Endothelial cell of umbilical vein (primary cell): ENCODE results near the gene PBX3. TPM values are rescaled to one million over a fixed set of nuclear protein-coding genes. Genes with fewer than 3 reads are reported as not detected.

Source experiments
- BruUV-seq: library from RNA; stranded (reverse); fragments of 400-500 nt; replicated peaks from 2 replicates; lab custom pipeline; 2021; lab: Mats Ljungman, UMichigan
- CTCF ChIA-PET: fragments of 300-600, 350-600 bp; sonication (Branson Sonifier 250); formaldehyde crosslinking; loops from one replicate; lab custom pipeline; 2021; ENCODE audit warnings: antibody characterized with exemption, inconsistent platforms; lab: Charles Lee
- POLR2A ChIA-PET: fragments of 300-600, 350-600 bp; sonication (Branson Sonifier 250); formaldehyde crosslinking; loops from one replicate; lab custom pipeline; 2021; ENCODE audit warnings: antibody characterized with exemption, inconsistent platforms; lab: Charles Lee
- DNase-seq: peaks from one replicate; pipeline ENCODE4 v3.0.0-alpha.2; 2011; ENCODE audit warnings: low read depth, low spot score
- FAIRE-seq: peaks from 2 replicates; lab custom pipeline; 2011; peaks lifted over from hg19 to GRCh38; lab: Jason Lieb, UNC
- H2AFZ ChIP-seq: 2 replicates; pipeline ENCODE4 v1.6.0; 2012; ENCODE audit warnings: low read depth, low read length, control low read depth, inconsistent platforms
- H3K27ac ChIP-seq: 2 replicates; pipeline ENCODE4 v1.5.1; 2011; ENCODE audit warnings: low read depth, mild to moderate bottlenecking, control low read depth, low read length, moderate library complexity; ENCODE audit not compliant: insufficient read depth
- H3K27me3 ChIP-seq, 2 experiments: 2 replicates each; pipeline versions ENCODE4 v1.6.0 to v1.6.1; 2011; ENCODE audit warnings: low read length in 2 of 2, mixed read lengths in 1 of 2; ENCODE audit not compliant: control insufficient read depth in 2 of 2, insufficient read depth in 2 of 2
- H3K36me3 ChIP-seq, 2 experiments: 2 replicates in 1 of 2; 3 replicates in 1 of 2; pipeline ENCODE4 v1.5.1; 2011; ENCODE audit warnings: low read length in 2 of 2, mild to moderate bottlenecking in 1 of 2, moderate library complexity in 1 of 2; ENCODE audit not compliant: control insufficient read depth in 2 of 2, insufficient read depth in 2 of 2; ENCODE audit errors: extremely low read depth in 1 of 2
- H3K4me1 ChIP-seq: 3 replicates; pipeline ENCODE4 v1.5.1; 2011; ENCODE audit warnings: mild to moderate bottlenecking, low read length; ENCODE audit not compliant: control insufficient read depth, insufficient read depth; ENCODE audit errors: extremely low read depth
- H3K4me2 ChIP-seq: 2 replicates; pipeline ENCODE4 v1.6.1; 2011; ENCODE audit warnings: low read length, control low read depth, mixed read lengths; ENCODE audit not compliant: insufficient read depth
- H3K4me3 ChIP-seq, 3 experiments: fragments of 200-600 bp in 1 of 3; sonication (generic), shearing (Covaris generic) in 1 of 3; replicated peaks in 1 of 3; 2 replicates each; pipeline ENCODE4 v1.5.1; 2011 to 2016; ENCODE audit warnings: control low read depth in 3 of 3, low read length in 3 of 3, mild to moderate bottlenecking in 2 of 3, inconsistent platforms in 1 of 3, low read depth in 1 of 3, moderate library complexity in 1 of 3; ENCODE audit not compliant: insufficient read depth in 1 of 3
- H3K79me2 ChIP-seq: 2 replicates; pipeline ENCODE4 v1.6.0; 2012; ENCODE audit warnings: low read length, inconsistent platforms; ENCODE audit not compliant: control insufficient read depth, insufficient read depth
- H3K9ac ChIP-seq: replicated peaks from 2 replicates; pipeline ENCODE3; 2011; ENCODE audit warnings: low read length, control low read depth; ENCODE audit not compliant: insufficient read depth; ENCODE audit errors: extremely low read depth
- H3K9me1 ChIP-seq: replicated peaks from 3 replicates; pipeline ENCODE4 v1.6.0; 2011; ENCODE audit warnings: mild to moderate bottlenecking, low read length; ENCODE audit not compliant: control insufficient read depth, insufficient read depth; ENCODE audit errors: extremely low read depth
- H3K9me3 ChIP-seq: replicated peaks from 2 replicates; pipeline ENCODE4 v1.5.1; 2012; ENCODE audit warnings: low read length, inconsistent platforms; ENCODE audit not compliant: control insufficient read depth, insufficient read depth
- H4K20me1 ChIP-seq: replicated peaks from 2 replicates; pipeline ENCODE3; 2011; ENCODE audit warnings: mild to moderate bottlenecking, low read length; ENCODE audit not compliant: control insufficient read depth, insufficient read depth; ENCODE audit errors: extremely low read depth
- GATA2 ChIP-seq: IDR thresholded peaks from 2 replicates; pipeline ENCODE4 v1.7.0; 2011; ENCODE audit warnings: low read depth, mild to moderate bottlenecking, moderate library complexity, mixed read lengths, low read length; ENCODE audit not compliant: insufficient read length, insufficient read depth
- JUN ChIP-seq: IDR thresholded peaks from 2 replicates; pipeline ENCODE4 v1.6.1; 2011; ENCODE audit warnings: borderline replicate concordance, low read depth; ENCODE audit not compliant: insufficient read length, insufficient read depth
- MYC ChIP-seq: IDR thresholded peaks from one replicate; pipeline ENCODE4 v1.6.1; 2011; ENCODE audit warnings: mild to moderate bottlenecking, low read depth, low read length
- POLR2AphosphoS5 ChIP-seq: IDR thresholded peaks from 2 replicates; pipeline ENCODE4 v1.6.1; 2012; ENCODE audit warnings: low read depth, mild to moderate bottlenecking, control low read depth, low read length, moderate library complexity; ENCODE audit not compliant: insufficient read depth
- dilution Hi-C: fragments of 300-500 bp; cut with MboI; formaldehyde crosslinking; loops from one replicate; pipeline ENCODE4 v1.15.0; 2019; ENCODE audit warnings: low sequenced_read_pairs; ENCODE audit not compliant: extremely low pct_ligation_motif_present
- intact Hi-C: fragments of 100-400 bp; cut with micrococcal nuclease; formaldehyde crosslinking; loops from one replicate; pipeline ENCODE4 v1.10.0; 2022
- polyA plus RNA-seq, 4 experiments: library from polyadenylated mRNA; depleted of rRNA in 3 of 4; stranded (reverse) in 3 of 4; unstranded in 1 of 4; fragments of >200 nt; gene quantifications; 2 replicates each; pipeline versions ENCODE4 v1.2.1 to v1.2.3, GENCODE V29; 2011 to 2012; ENCODE audit warnings: missing spikeins in 1 of 4
- total RNA-seq: library from RNA; stranded (reverse); gene quantifications from 2 replicates; pipeline ENCODE4 v1.2.3, GENCODE V29; 2021

The PBX3 gene
- total and polyA plus RNA-seq, 2 donors (not counting 3 experiments of a cell fraction or from before 2014, with no cell fraction given) = 18.8 to 42.0 TPM

DNA sequence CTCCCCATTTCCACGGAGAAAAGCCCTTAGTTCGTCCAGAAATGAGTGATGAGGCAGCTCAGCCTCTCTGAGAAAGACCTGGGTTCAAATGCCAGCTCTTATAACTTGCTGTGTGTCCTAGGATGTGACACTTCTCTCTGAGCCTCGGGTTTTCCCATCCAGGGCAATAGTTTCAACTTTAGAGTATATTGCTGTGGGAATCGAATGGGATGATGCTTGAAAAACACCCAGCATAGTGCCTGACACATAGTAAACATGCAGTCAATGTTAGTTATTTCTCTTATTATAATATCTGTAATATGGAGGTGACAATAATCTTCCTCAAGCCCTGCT lies 39.7 kb upstream of the PBX3 start:
- H3K79me2 ChIP-seq = peaks cover 43% of the 10 kb centered on the region
- H3K4me3 ChIP-seq = peak overlapping the region in 2 of 3 experiments; percentile 32 to 75
- no peak for DNase-seq
- TF ChIP-seq GATA2 = no peak
- no peaks in the 10 kb centered on the region for H3K9me1 ChIP-seq
- dilution Hi-C loops = no loop called here
- no peaks in the 10 kb centered on the region for H4K20me1 ChIP-seq
- peaks cover 13% of the 10 kb centered on the region for H3K4me1 ChIP-seq
- peak overlapping the region; percentile 72 for H3K4me2 ChIP-seq
- intact Hi-C loops = loop anchor here (1.0 to 5.0 kb wide), 5 partner anchors 32 to 149 kb away; partner anchors contain the start of gene PBX3
- no peaks in the 10 kb centered on the region for H3K9me3 ChIP-seq
- BruUV-seq = TSS peak; percentile 93
- peak overlapping the region; percentile 99 for H2AFZ ChIP-seq
- H3K27me3 ChIP-seq = no peaks in the 10 kb centered on the region
- peak overlapping the region; percentile 28 for H3K27ac ChIP-seq
- POLR2A ChIA-PET = interaction anchor here (0.6 to 1.6 kb wide), 7 partner anchors 27 to 263 kb away, joined by 3 to 6 read pairs (median 3); no protein-coding TSS in a partner anchor
- no peak for FAIRE-seq
- H3K9ac ChIP-seq = peak overlapping the region; percentile 96
- CTCF ChIA-PET = interaction anchor here (0.8 to 2.8 kb wide), 7 partner anchors 10 to 157 kb away, joined by 4 to 8 read pairs (median 5); no protein-coding TSS in a partner anchor
- H3K36me3 ChIP-seq = no peaks in the 10 kb centered on the region

GRCh38 chr9:125726456-125727132 lies 20.6 kb upstream of the PBX3 start:
- no peak overlapping the region for H3K9ac ChIP-seq
- DNase-seq = no peak
- H3K27ac ChIP-seq = no peak overlapping the region
- H3K79me2 ChIP-seq = no peaks in the 10 kb centered on the region
- no peak for TF ChIP-seq JUN
- TF ChIP-seq MYC = no peak
- TF ChIP-seq POLR2AphosphoS5 = no peak
- ChIA-PET POLR2A (no interaction called here), CTCF (no interaction called here)
- intact Hi-C loops = no loop called here
- H3K9me1 ChIP-seq = no peaks in the 10 kb centered on the region
- H4K20me1 ChIP-seq = no peaks in the 10 kb centered on the region
- H3K4me2 ChIP-seq = no peak overlapping the region
- H3K36me3 ChIP-seq = no peaks in the 10 kb centered on the region
- dilution Hi-C loops = no loop called here
- FAIRE-seq = no peak
- no peak overlapping the region for H3K4me3 ChIP-seq
- H3K4me1 ChIP-seq = no peaks in the 10 kb centered on the region
- H2AFZ ChIP-seq = no peak overlapping the region
- H3K27me3 ChIP-seq = peaks cover 9 to 12% of the 10 kb centered on the region in 2 experiments
- H3K9me3 ChIP-seq = no peaks in the 10 kb centered on the region
- no TSS peak for BruUV-seq
